CMK (cell line): Measurements from ENCODE around the gene FGGY.
"Not testable (repeated sequence)": the region's sequence is repeated elsewhere in the genome, so short reads cannot be mapped to it uniquely, and the experiment has no call there.

ENCODE experiments used
- DNase-seq: peaks from one replicate; pipeline ENCODE4 v3.0.0-alpha.2; 2010; ENCODE audit warnings: low read depth

Gene FGGY

GRCh38 chr1:59444520-59444919 is 147.6 kb downstream of the FGGY start:
- no peak for DNase-seq

- no peak for DNase-seq
Measured at GRCh38 chr1:59445040-59445439, 148.1 kb downstream of the FGGY start.

GRCh38 chr1:59446257-59446901 is 149.5 kb downstream of the FGGY start:
- no peak for DNase-seq

- no peak for DNase-seq
Measured at GRCh38 chr1:59452026-59452425, 155.1 kb downstream of the FGGY start.

- DNase-seq, result no peak
Measured at GRCh38 chr1:59452559-59452958, 155.7 kb downstream of the FGGY start.

- no peak for DNase-seq
Measured at GRCh38 chr1:59453297-59453968, 156.5 kb downstream of the FGGY start.

- DNase-seq, result no peak
Measured at GRCh38 chr1:59455206-59455605, 158.3 kb downstream of the FGGY start.

GRCh38 chr1:59457786-59458185 is 160.9 kb downstream of the FGGY start:
- no peak for DNase-seq

- DNase-seq, result no peak
Measured at GRCh38 chr1:59458884-59459283, 162.0 kb downstream of the FGGY start.

GRCh38 chr1:59462942-59463341 is 166.0 kb downstream of the FGGY start:
- DNase-seq, result not testable (repeated sequence)

- DNase-seq, result not testable (repeated sequence)
Measured at GRCh38 chr1:59465478-59465877, 168.6 kb downstream of the FGGY start.

- DNase-seq, result no peak
Measured at GRCh38 chr1:59468828-59469428, 172.0 kb downstream of the FGGY start.

- not testable (repeated sequence) for DNase-seq
Measured at GRCh38 chr1:59471991-59472570, 175.2 kb downstream of the FGGY start.

GRCh38 chr1:59473831-59474230 is 176.9 kb downstream of the FGGY start:
- DNase-seq, result no peak

GRCh38 chr1:59474496-59474895 is 177.6 kb downstream of the FGGY start:
- DNase-seq, result no peak

GRCh38 chr1:59475737-59476136 is 178.8 kb downstream of the FGGY start:
- DNase-seq, result no peak

GRCh38 chr1:59477286-59477685 is 180.4 kb downstream of the FGGY start:
- no peak for DNase-seq

GRCh38 chr1:59477867-59478266 is 181.0 kb downstream of the FGGY start:
- DNase-seq, result no peak

- no peak for DNase-seq
Measured at GRCh38 chr1:59478822-59479221, 181.9 kb downstream of the FGGY start.

- no peak for DNase-seq
Measured at GRCh38 chr1:59480188-59480888, 183.4 kb downstream of the FGGY start.

- DNase-seq, result no peak
Measured at GRCh38 chr1:59481881-59482505, 185.1 kb downstream of the FGGY start.

GRCh38 chr1:59482986-59483385 is 186.1 kb downstream of the FGGY start:
- DNase-seq, result no peak
